ENCODE measurements around the gene MBNL2. TPM values are rescaled to one million over a fixed set of nuclear protein-coding genes. Genes with fewer than 3 reads are reported as not detected.

Gene MBNL2
- total RNA-seq, 2 experiments from 2014 or later = 2.7 to 7.4 TPM

- peaks cover 8% of the 10 kb centered on the region for H3K4me1 ChIP-seq (ENCODE audit: insufficient read depth, low read length, poor library complexity, severe bottlenecking)
- H3K4me3 ChIP-seq (ENCODE audit: low read depth, low read length, poor library complexity, severe bottlenecking) = no peak overlapping the region
- H3K9me2 ChIP-seq (ENCODE audit: insufficient read depth, low read length) = no peaks in the 10 kb centered on the region
- ChIA-PET CTCF (ENCODE audit: unreplicated experiment) (no interaction called here), POLR2A (interaction anchor here (0.6 kb wide), 1 partner anchor 1357 kb away, joined by 3 read pairs; no protein-coding TSS in a partner anchor)
- no peak overlapping the region for H3K27ac ChIP-seq (ENCODE audit: low read depth, low read length, poor library complexity, severe bottlenecking)
- no peak overlapping the region for H2AFZ ChIP-seq (ENCODE audit: low read length)
- TF ChIP-seq CTCF (conservative IDR thresholded peaks at IDR 0.05; ENCODE audit: low read length) (no peak), EZH2phosphoT487 (IDR thresholded peaks at IDR 0.05; ENCODE audit: borderline replicate concordance, low read depth, low read length) (no peak)
- no peak for DNase-seq (ENCODE audit: low spot score)
- no TSS peak for BruUV-seq (replicated peaks)
- H3K4me2 ChIP-seq (ENCODE audit: low read length) = no peak overlapping the region
- no peaks in the 10 kb centered on the region; the same call in 1 of the 2 replicates for H4K20me1 ChIP-seq (ENCODE audit: insufficient read depth, low read length)
- intact Hi-C loops (cut with micrococcal nuclease; ENCODE audit: unreplicated experiment) = no loop called here
- H3K9me3 ChIP-seq (ENCODE audit: low read length) = no peaks in the 10 kb centered on the region
- no peaks in the 10 kb centered on the region for H3K79me2 ChIP-seq (ENCODE audit: insufficient read depth, low read depth, low read length)
- no peaks in the 10 kb centered on the region for H3K36me3 ChIP-seq (ENCODE audit: insufficient read depth, low read length)
Measured at GRCh38 chr13:97259798-97260714, 37.9 kb downstream of the MBNL2 start.

- Histone ChIP-seq H2AFZ (ENCODE audit: low read length) (no peak overlapping the region), H3K27ac (ENCODE audit: low read depth, low read length, poor library complexity, severe bottlenecking) (no peak overlapping the region), H3K79me2 (ENCODE audit: insufficient read depth, low read depth, low read length) (no peaks in the 10 kb centered on the region), H3K4me1 (ENCODE audit: insufficient read depth, low read length, poor library complexity, severe bottlenecking) (peaks cover 8% of the 10 kb centered on the region), H4K20me1 (ENCODE audit: insufficient read depth, low read length) (no peaks in the 10 kb centered on the region; the same call in 1 of the 2 replicates), H3K9me3 (ENCODE audit: low read length) (no peaks in the 10 kb centered on the region), H3K9me2 (ENCODE audit: insufficient read depth, low read length) (no peaks in the 10 kb centered on the region), H3K36me3 (ENCODE audit: insufficient read depth, low read length) (no peaks in the 10 kb centered on the region), H3K4me3 (ENCODE audit: low read depth, low read length, poor library complexity, severe bottlenecking) (no peak overlapping the region), H3K4me2 (ENCODE audit: low read length) (no peak overlapping the region)
- intact Hi-C loops (cut with micrococcal nuclease; ENCODE audit: unreplicated experiment) = no loop called here
- DNase-seq (ENCODE audit: low spot score) = no peak
- CTCF ChIA-PET (ENCODE audit: unreplicated experiment) = no interaction called here
- POLR2A ChIA-PET = no interaction called here
- TF ChIP-seq EZH2phosphoT487 (IDR thresholded peaks at IDR 0.05; ENCODE audit: borderline replicate concordance, low read depth, low read length) = no peak
- no peak for TF ChIP-seq CTCF (conservative IDR thresholded peaks at IDR 0.05; ENCODE audit: low read length)
- BruUV-seq (replicated peaks) = no TSS peak
Measured at GRCh38 chr13:97261254-97262005, 39.3 kb downstream of the MBNL2 start.

Data from OCI-LY7 (cell line).